IPS-18a (cell line): ENCODE data around the gene USP27X.

Experiments
- H3K27ac ChIP-seq: one replicate; pipeline ENCODE4 v1.5.1; 2013; ENCODE audit warnings: low read length
- H3K27me3 ChIP-seq: one replicate; pipeline ENCODE4 v1.6.1; 2013; ENCODE audit warnings: mild to moderate bottlenecking, low read length; ENCODE audit not compliant: control insufficient read depth, insufficient read depth
- H3K36me3 ChIP-seq: one replicate; pipeline ENCODE4 v1.6.1; 2013; ENCODE audit warnings: low read depth, low read length; ENCODE audit not compliant: control insufficient read depth
- H3K4me1 ChIP-seq: one replicate; pipeline ENCODE4 v1.6.1; 2013; ENCODE audit warnings: low read depth, low read length; ENCODE audit not compliant: control insufficient read depth
- H3K4me3 ChIP-seq: one replicate; pipeline ENCODE4 v1.5.1; 2013; ENCODE audit warnings: low read length
- H3K9ac ChIP-seq: one replicate; pipeline ENCODE4 v1.6.1; 2013; ENCODE audit warnings: mild to moderate bottlenecking, low read length, moderate library complexity
- H3K9me3 ChIP-seq: one replicate; pipeline ENCODE4 v1.6.1; 2013; ENCODE audit warnings: low read depth, low read length; ENCODE audit not compliant: control insufficient read depth

Gene USP27X

GRCh38 chrX:49878834-49879655 is at the start of gene USP27X:
Gene USP27X (plus strand): TSS chrX:49879484. CDS start chrX:49880308, 824 bp downstream.
- Histone ChIP-seq H3K36me3 (no peaks in the 10 kb centered on the region), H3K9ac (peak within 1 kb of the TSS; percentile 48), H3K4me1 (no peaks in the 10 kb centered on the region), H3K4me3 (peak within 1 kb of the TSS; percentile 61), H3K9me3 (peaks cover 7% of the 10 kb centered on the region), H3K27ac (no peak within 1 kb of the TSS), H3K27me3 (no peaks in the 10 kb centered on the region)

GRCh38 chrX:49838374-49838773 is 40.9 kb upstream of the USP27X start:
- H3K4me1 ChIP-seq: no peaks in the 10 kb centered on the region

GRCh38 chrX:49840679-49841078 is 38.6 kb upstream of the USP27X start:
- H3K4me1 ChIP-seq: no peaks in the 10 kb centered on the region
- no peak overlapping the region for H3K4me3 ChIP-seq
- H3K9ac ChIP-seq: no peak overlapping the region
- no peaks in the 10 kb centered on the region for H3K27me3 ChIP-seq
- peaks cover 15% of the 10 kb centered on the region for H3K9me3 ChIP-seq
- peak overlapping the region; percentile 35 for H3K27ac ChIP-seq
- H3K36me3 ChIP-seq: no peaks in the 10 kb centered on the region

More at GRCh38 chrX:49838374-49838773, 40.9 kb upstream of the USP27X start:
- H3K9ac ChIP-seq: no peak overlapping the region
- no peaks in the 10 kb centered on the region for H3K27me3 ChIP-seq
- H3K9me3 ChIP-seq: peaks cover 13% of the 10 kb centered on the region
- no peaks in the 10 kb centered on the region for H3K36me3 ChIP-seq
- H3K4me3 ChIP-seq: no peak overlapping the region
- H3K27ac ChIP-seq: no peak overlapping the region

- Histone ChIP-seq H3K27ac (no peak overlapping the region), H3K9ac (no peak overlapping the region), H3K36me3 (no peaks in the 10 kb centered on the region), H3K4me1 (no peaks in the 10 kb centered on the region), H3K9me3 (peaks cover 13% of the 10 kb centered on the region), H3K4me3 (no peak overlapping the region), H3K27me3 (no peaks in the 10 kb centered on the region)
Observed at GRCh38 chrX:49842621-49843020, 36.7 kb upstream of the USP27X start.

GRCh38 chrX:49844611-49845010 is 34.7 kb upstream of the USP27X start:
- no peaks in the 10 kb centered on the region for H3K27me3 ChIP-seq
- no peak overlapping the region for H3K27ac ChIP-seq
- H3K36me3 ChIP-seq: no peaks in the 10 kb centered on the region
- peaks cover 19% of the 10 kb centered on the region for H3K9me3 ChIP-seq
- no peaks in the 10 kb centered on the region for H3K4me1 ChIP-seq
- H3K9ac ChIP-seq: no peak overlapping the region
- H3K4me3 ChIP-seq: no peak overlapping the region

DNA sequence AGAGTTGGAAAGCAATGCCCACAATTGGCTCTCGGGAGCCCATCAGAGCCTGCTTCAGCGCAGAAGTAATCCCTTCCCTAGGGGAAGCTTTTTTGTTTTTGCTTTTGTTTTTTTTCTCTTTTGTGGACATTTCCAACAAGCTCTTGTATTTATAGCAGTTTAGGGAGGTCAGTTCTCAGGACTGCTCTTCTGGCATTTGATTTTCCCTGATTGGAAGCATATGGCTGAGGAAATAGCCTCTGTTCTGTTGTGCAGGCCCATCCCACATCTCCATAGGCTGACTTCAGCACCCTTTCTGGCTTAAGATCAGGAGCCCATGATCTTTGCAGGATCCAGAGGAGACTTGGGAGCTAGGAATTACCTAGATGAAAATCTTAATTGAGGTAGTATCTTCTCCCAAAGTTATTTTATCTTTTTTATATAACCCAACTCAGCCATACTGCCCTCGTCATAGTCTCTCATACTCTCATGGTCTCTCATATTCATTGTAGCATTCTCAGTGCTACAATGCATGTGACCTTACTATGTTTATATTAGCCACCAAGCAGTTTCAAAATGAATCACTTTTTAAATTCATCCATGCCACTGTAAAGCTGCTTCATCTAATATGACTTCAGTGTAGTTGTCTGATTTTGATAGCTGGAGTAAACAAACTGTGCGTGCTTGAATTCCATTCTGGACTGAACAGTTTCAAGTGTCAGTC is 33.4 kb upstream of the USP27X start:
- no peak overlapping the region for H3K9ac ChIP-seq
- no peaks in the 10 kb centered on the region for H3K27me3 ChIP-seq
- no peaks in the 10 kb centered on the region for H3K36me3 ChIP-seq
- H3K4me3 ChIP-seq: no peak overlapping the region
- H3K9me3 ChIP-seq: peaks cover 19% of the 10 kb centered on the region
- H3K4me1 ChIP-seq: no peaks in the 10 kb centered on the region
- no peak overlapping the region for H3K27ac ChIP-seq

- H3K27me3 ChIP-seq: no peaks in the 10 kb centered on the region
- H3K27ac ChIP-seq: no peak overlapping the region
- no peak overlapping the region for H3K9ac ChIP-seq
- H3K4me3 ChIP-seq: no peak overlapping the region
- H3K4me1 ChIP-seq: no peaks in the 10 kb centered on the region
- H3K36me3 ChIP-seq: no peaks in the 10 kb centered on the region
- peaks cover 15% of the 10 kb centered on the region for H3K9me3 ChIP-seq
Observed at GRCh38 chrX:49846522-49846921, 32.8 kb upstream of the USP27X start.

GRCh38 chrX:49848275-49848674 is 31.0 kb upstream of the USP27X start:
- Histone ChIP-seq H3K4me3 (no peak overlapping the region), H3K27me3 (no peaks in the 10 kb centered on the region), H3K9ac (no peak overlapping the region), H3K27ac (no peak overlapping the region), H3K4me1 (no peaks in the 10 kb centered on the region), H3K9me3 (peaks cover 16% of the 10 kb centered on the region), H3K36me3 (no peaks in the 10 kb centered on the region)

GRCh38 chrX:49850028-49850427 is 29.3 kb upstream of the USP27X start:
- H3K4me3 ChIP-seq: no peak overlapping the region
- peaks cover 11% of the 10 kb centered on the region for H3K9me3 ChIP-seq

GRCh38 chrX:49853661-49854060 is 25.6 kb upstream of the USP27X start:
- Histone ChIP-seq H3K27me3 (no peaks in the 10 kb centered on the region), H3K9ac (no peak overlapping the region), H3K4me1 (no peaks in the 10 kb centered on the region), H3K36me3 (no peaks in the 10 kb centered on the region), H3K27ac (no peak overlapping the region), H3K9me3 (peaks cover 4% of the 10 kb centered on the region), H3K4me3 (no peak overlapping the region)

More at GRCh38 chrX:49850028-49850427, 29.3 kb upstream of the USP27X start:
- no peaks in the 10 kb centered on the region for H3K36me3 ChIP-seq
- no peaks in the 10 kb centered on the region for H3K4me1 ChIP-seq
- H3K27me3 ChIP-seq: no peaks in the 10 kb centered on the region
- no peak overlapping the region for H3K27ac ChIP-seq
- no peak overlapping the region for H3K9ac ChIP-seq

- Histone ChIP-seq H3K4me1 (no peaks in the 10 kb centered on the region), H3K4me3 (no peak overlapping the region), H3K9ac (no peak overlapping the region), H3K27ac (no peak overlapping the region), H3K27me3 (no peaks in the 10 kb centered on the region), H3K36me3 (no peaks in the 10 kb centered on the region), H3K9me3 (peaks cover 4% of the 10 kb centered on the region)
Observed at GRCh38 chrX:49856819-49857218, 22.5 kb upstream of the USP27X start.
